HepG2 (cell line): ENCODE measurements around the gene SEMA3B. TPM values are rescaled to one million over a fixed set of nuclear protein-coding genes. Genes with fewer than 3 reads are reported as not detected.

Source experiments
- BCL6 ChIP-seq: IDR thresholded peaks from 2 replicates; pipeline ENCODE4 v1.6.1; 2016; ENCODE audit warnings: missing genetic modification reagents, missing compliant biosample characterization
- CTCF ChIP-seq: sonication (generic); formaldehyde crosslinking; IDR thresholded peaks from 2 replicates; pipeline ENCODE4 v1.5.0; 2020; ENCODE audit warnings: mild to moderate bottlenecking, missing genetic modification reagents, moderate library complexity
- HDAC6 ChIP-seq: fragments of 200-600 bp; sonication (generic); IDR thresholded peaks from 2 replicates; pipeline ENCODE4 v1.7.0; 2017; ENCODE audit warnings: mild to moderate bottlenecking, antibody characterized with exemption, low read length, low read depth
- HES4 ChIP-seq: sonication (generic); formaldehyde crosslinking; IDR thresholded peaks from 2 replicates; pipeline ENCODE4 v1.9.0; 2021; ENCODE audit warnings: mild to moderate bottlenecking, missing genetic modification reagents, borderline replicate concordance
- MEIS1 ChIP-seq: sonication (generic); formaldehyde crosslinking; IDR thresholded peaks from 2 replicates; pipeline ENCODE4 v1.9.0; 2021; ENCODE audit warnings: mild to moderate bottlenecking, missing genetic modification reagents, moderate library complexity, borderline replicate concordance
- NFATC3 ChIP-seq: sonication (generic); formaldehyde crosslinking; IDR thresholded peaks from 2 replicates; pipeline ENCODE4 v1.5.1; 2020; ENCODE audit warnings: mild to moderate bottlenecking, missing genetic modification reagents
- NFYC ChIP-seq: IDR thresholded peaks from 2 replicates; pipeline ENCODE4 v1.6.1; 2016; ENCODE audit warnings: missing genetic modification reagents, missing compliant biosample characterization
- PHB2 ChIP-seq: fragments of 450-650 bp; IDR thresholded peaks from 2 replicates; pipeline ENCODE4 v1.6.1; 2018; ENCODE audit not compliant: partially characterized antibody
- SIN3A ChIP-seq: IDR thresholded peaks from 2 replicates; pipeline ENCODE4 v1.6.1; 2011; ENCODE audit warnings: low read depth, mild to moderate bottlenecking, control low read depth, low read length, borderline replicate concordance
- SNAPC2 ChIP-seq: sonication (generic); formaldehyde crosslinking; IDR thresholded peaks from 2 replicates; pipeline ENCODE4 v1.8.1; 2022; ENCODE audit warnings: mild to moderate bottlenecking, missing genetic modification reagents
- ZFP91 ChIP-seq: sonication (generic); formaldehyde crosslinking; IDR thresholded peaks from 2 replicates; pipeline ENCODE4 v1.9.0; 2022; ENCODE audit warnings: missing genetic modification reagents, mild to moderate bottlenecking, borderline replicate concordance
- ZNF354B ChIP-seq: sonication (generic); formaldehyde crosslinking; IDR thresholded peaks from 2 replicates; pipeline ENCODE4 v1.8.0; 2022; ENCODE audit warnings: mild to moderate bottlenecking, missing genetic modification reagents
- ZNF441 ChIP-seq: sonication (generic); formaldehyde crosslinking; IDR thresholded peaks from 2 replicates; pipeline ENCODE4 v1.7.0; 2021; ENCODE audit warnings: missing genetic modification reagents, borderline replicate concordance
- ZNF512 ChIP-seq: sonication (generic); formaldehyde crosslinking; IDR thresholded peaks from 2 replicates; pipeline ENCODE4 v1.4.0; 2020; ENCODE audit warnings: mild to moderate bottlenecking, missing genetic modification reagents
- ZNF747 ChIP-seq: sonication (generic); formaldehyde crosslinking; IDR thresholded peaks from 2 replicates; pipeline ENCODE4 v1.8.1; 2023; ENCODE audit warnings: missing genetic modification reagents, mild to moderate bottlenecking, borderline replicate concordance
- polyA plus RNA-seq, 8 experiments: library from polyadenylated mRNA; depleted of rRNA in 3 of 8; stranded (reverse) in 7 of 8; unstranded in 1 of 8; fragments of >200 nt; fragmentation: Illumina TruSeq in 4 of 8; extraction: Trizol in 4 of 8; gene quantifications; 2 replicates each; pipeline versions ENCODE4 v1.2.1 to v1.2.3, GENCODE V29; 2011 to 2016; ENCODE audit warnings: low read depth in 4 of 8, missing spikeins in 1 of 8, mixed read lengths in 1 of 8; ENCODE audit not compliant: insufficient read depth in 1 of 8
- total RNA-seq, 5 experiments: library from RNA; depleted of rRNA; stranded (reverse); fragments of >200 nt; fragmentation: Illumina TruSeq; extraction: Trizol; gene quantifications; 2 replicates each; pipeline ENCODE4 v1.2.3, GENCODE V29; 2016; ENCODE audit warnings: low read depth in 1 of 5
- TF ChIP-seq, protein P1 (sequence below): sonication (generic); formaldehyde crosslinking; IDR thresholded peaks from 2 replicates; pipeline ENCODE4 v1.4.0; 2020; ENCODE audit warnings: low read depth, mild to moderate bottlenecking, missing genetic modification reagents
- TF ChIP-seq, protein P2 (sequence below): conservative IDR thresholded peaks from 2 replicates; pipeline ENCODE4 v1.6.1; 2018; ENCODE audit warnings: missing genetic modification reagents
- TF ChIP-seq, protein P3 (sequence below), 2 experiments: sonication (generic) in 1 of 2; formaldehyde crosslinking in 1 of 2; IDR thresholded peaks; 2 replicates each; pipeline versions ENCODE4 v1.4.0 to v1.6.1; 2018 to 2020; ENCODE audit warnings: missing genetic modification reagents in 2 of 2, borderline replicate concordance in 1 of 2, low read depth in 1 of 2, mild to moderate bottlenecking in 1 of 2, missing biosample characterization in 1 of 2

SEMA3B gene
- total and polyA plus RNA-seq, 2 of the 13 experiments (the other 11 are each of a cell fraction or from before 2014, with no cell fraction given): 93.2 to 158 TPM

DNA sequence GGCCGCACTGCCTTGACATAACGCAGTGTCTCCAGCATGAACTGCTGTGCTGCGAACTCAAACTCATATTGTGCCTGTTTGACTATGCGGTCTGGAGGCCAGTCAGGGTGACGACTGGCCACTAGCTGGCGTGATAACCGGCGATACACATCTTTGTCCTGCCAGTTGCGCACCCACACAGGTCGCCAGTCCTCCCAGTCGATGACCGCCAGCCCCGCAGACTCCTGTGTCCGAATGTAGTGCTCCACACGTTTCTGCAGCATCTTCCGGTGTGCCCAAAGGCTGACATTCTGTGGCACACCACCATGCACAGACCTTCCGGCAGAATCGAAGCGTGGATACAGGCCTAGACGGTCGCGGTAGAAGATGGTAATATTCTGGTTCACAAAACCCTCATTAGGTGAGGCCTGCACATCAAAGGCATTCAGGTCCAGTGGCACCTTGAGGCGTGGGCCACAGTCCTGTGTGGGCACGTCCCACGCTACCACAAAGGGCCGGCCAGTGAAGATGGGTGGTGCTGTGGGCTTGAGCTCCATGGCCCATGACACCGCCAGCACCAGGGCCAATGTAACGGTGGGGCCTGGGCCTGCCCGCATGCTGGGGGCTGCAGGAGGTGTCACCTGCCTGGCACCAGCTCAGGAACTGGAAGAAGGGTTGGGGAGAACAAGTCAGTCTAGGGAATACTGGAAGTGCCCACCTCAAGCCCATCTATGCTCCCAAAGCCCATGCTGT lies 51.1 kb downstream of the SEMA3B start (continued):
- TF ChIP-seq NFYC (CRISPR knock-in tag) (no peak), MEIS1 (no peak), PHB2 (no peak), HES4 (no peak), ZNF512 (no peak), SIN3A (0 out of 2 replicates have a peak, but pooled peaks have one; percentile 11), ZNF354B (CRISPR knock-in tag) (no peak), BCL6 (CRISPR knock-in tag) (no peak), SNAPC2 (CRISPR knock-in tag) (no peak), HDAC6 (no peak), ZFP91 (CRISPR knock-in tag) (0 out of 2 replicates have a peak, but pooled peaks have one; percentile 57), ZNF441 (CRISPR knock-in tag) (no peak), NFATC3 (no peak), ZNF747 (CRISPR knock-in tag) (no peak), CTCF (CRISPR knock-in tag) (0 out of 2 replicates have a peak, but pooled peaks have one; percentile 22)
- TF ChIP-seq, protein P1, sequence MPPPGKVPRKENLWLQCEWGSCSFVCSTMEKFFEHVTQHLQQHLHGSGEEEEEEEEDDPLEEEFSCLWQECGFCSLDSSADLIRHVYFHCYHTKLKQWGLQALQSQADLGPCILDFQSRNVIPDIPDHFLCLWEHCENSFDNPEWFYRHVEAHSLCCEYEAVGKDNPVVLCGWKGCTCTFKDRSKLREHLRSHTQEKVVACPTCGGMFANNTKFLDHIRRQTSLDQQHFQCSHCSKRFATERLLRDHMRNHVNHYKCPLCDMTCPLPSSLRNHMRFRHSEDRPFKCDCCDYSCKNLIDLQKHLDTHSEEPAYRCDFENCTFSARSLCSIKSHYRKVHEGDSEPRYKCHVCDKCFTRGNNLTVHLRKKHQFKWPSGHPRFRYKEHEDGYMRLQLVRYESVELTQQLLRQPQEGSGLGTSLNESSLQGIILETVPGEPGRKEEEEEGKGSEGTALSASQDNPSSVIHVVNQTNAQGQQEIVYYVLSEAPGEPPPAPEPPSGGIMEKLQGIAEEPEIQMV: no peak
- TF ChIP-seq, protein P2, sequence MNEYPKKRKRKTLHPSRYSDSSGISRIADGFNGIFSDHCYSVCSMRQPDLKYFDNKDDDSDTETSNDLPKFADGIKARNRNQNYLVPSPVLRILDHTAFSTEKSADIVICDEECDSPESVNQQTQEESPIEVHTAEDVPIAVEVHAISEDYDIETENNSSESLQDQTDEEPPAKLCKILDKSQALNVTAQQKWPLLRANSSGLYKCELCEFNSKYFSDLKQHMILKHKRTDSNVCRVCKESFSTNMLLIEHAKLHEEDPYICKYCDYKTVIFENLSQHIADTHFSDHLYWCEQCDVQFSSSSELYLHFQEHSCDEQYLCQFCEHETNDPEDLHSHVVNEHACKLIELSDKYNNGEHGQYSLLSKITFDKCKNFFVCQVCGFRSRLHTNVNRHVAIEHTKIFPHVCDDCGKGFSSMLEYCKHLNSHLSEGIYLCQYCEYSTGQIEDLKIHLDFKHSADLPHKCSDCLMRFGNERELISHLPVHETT (CRISPR knock-in tag): no peak
- TF ChIP-seq, protein P3, sequence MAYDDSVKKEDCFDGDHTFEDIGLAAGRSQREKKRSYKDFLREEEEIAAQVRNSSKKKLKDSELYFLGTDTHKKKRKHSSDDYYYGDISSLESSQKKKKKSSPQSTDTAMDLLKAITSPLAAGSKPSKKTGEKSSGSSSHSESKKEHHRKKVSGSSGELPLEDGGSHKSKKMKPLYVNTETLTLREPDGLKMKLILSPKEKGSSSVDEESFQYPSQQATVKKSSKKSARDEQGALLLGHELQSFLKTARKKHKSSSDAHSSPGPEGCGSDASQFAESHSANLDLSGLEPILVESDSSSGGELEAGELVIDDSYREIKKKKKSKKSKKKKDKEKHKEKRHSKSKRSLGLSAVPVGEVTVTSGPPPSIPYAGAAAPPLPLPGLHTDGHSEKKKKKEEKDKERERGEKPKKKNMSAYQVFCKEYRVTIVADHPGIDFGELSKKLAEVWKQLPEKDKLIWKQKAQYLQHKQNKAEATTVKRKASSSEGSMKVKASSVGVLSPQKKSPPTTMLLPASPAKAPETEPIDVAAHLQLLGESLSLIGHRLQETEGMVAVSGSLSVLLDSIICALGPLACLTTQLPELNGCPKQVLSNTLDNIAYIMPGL (CRISPR knock-in tag; IDR thresholded peaks at IDR 0.05; ENCODE audit: borderline replicate concordance in 1 of 2, low read depth in 1 of 2): no peak
